8988T (cell line): ENCODE results near the gene KCNC1.

ENCODE experiments used
- DNase-seq: peaks from one replicate; pipeline ENCODE4 v3.0.0; 2011

KCNC1 gene

GRCh38 chr11:17716807-17717206 is 17.8 kb upstream of the KCNC1 start:
- no peak for DNase-seq

- DNase-seq = no peak
Measured at GRCh38 chr11:17718015-17718414, 16.6 kb upstream of the KCNC1 start.

DNA sequence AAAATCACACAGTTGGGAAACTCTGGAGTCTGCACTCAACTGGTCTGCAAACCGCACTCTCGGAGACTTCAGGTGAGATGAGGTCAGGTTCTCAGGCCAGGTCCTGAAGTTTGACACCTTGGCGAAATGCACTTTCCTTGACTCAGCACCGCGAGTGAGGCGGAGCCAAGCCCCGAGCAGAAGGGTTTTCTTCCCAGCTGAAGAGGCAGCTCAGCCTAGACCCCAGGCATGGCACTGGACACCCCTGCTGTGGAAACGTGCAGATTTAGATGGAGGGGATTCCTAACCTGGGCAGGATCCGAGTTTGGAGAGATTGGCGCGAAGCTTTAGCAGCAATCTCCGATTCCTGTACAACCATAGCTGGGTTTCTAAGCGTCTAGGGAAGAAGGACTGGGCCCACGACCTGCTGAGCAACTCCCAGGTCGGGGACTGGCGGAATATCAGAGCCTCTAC is 16.0 kb upstream of the KCNC1 start:
- DNase-seq = no peak

DNA sequence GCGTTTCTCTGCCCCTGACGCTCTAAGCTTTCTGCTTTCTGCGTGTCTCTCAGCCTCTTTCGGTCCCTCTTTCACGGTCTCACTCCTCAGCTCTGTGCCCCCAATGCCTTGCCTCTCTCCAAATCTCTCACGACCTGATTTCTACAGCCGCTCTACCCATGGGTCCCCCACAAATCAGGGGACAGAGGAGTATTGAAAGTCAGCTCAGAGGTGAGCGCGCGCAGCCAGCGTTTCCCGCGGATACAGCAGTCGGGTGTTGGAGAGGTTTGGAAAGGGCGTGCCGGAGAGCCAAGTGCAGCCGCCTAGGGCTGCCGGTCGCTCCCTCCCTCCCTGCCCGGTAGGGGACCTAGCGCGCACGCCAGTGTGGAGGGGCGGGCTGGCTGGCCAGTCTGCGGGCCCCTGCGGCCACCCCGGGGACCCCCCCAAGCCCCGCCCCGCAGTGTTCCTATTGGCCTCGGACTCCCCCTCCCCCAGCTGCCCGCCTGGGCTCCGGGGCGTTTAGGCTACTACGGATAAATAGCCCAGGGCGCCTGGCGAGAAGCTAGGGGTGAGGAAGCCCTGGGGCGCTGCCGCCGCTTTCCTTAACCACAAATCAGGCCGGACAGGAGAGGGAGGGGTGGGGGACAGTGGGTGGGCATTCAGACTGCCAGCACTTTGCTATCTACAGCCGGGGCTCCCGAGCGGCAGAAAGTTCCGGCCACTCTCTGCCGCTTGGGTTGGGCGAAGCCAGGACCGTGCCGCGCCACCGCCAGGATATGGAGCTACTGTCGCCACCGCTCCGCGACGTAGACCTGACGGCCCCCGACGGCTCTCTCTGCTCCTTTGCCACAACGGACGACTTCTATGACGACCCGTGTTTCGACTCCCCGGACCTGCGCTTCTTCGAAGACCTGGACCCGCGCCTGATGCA is 15.3 kb upstream of the KCNC1 start, which contains the start of gene MYOD1:
MYOD1 (plus strand) TSS at position 544 of the 910 bp plus-strand sequence; CDS start at position 756, 212 bp downstream.
- DNase-seq = no peak

GRCh38 chr11:17719938-17720795 is 14.4 kb upstream of the KCNC1 start:
- no peak for DNase-seq

DNA sequence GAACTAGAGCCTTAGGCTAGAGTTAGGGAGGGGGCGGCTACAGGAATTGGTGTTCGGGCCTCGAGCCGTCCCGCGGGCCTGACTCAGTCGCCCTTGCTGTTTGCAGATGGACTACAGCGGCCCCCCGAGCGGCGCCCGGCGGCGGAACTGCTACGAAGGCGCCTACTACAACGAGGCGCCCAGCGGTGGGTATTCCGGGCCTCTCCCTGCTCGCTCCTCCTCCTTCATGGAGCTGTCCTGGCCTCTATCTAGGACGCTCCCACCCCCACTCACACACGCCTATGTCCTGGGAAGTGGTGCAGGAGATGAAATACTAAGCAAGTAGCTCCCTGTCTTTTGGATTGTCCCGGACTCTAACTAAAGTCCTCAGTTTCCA is 13.8 kb upstream of the KCNC1 start:
- DNase-seq = no peak

- DNase-seq = no peak
Measured at GRCh38 chr11:17721242-17721999, 13.2 kb upstream of the KCNC1 start.

DNA sequence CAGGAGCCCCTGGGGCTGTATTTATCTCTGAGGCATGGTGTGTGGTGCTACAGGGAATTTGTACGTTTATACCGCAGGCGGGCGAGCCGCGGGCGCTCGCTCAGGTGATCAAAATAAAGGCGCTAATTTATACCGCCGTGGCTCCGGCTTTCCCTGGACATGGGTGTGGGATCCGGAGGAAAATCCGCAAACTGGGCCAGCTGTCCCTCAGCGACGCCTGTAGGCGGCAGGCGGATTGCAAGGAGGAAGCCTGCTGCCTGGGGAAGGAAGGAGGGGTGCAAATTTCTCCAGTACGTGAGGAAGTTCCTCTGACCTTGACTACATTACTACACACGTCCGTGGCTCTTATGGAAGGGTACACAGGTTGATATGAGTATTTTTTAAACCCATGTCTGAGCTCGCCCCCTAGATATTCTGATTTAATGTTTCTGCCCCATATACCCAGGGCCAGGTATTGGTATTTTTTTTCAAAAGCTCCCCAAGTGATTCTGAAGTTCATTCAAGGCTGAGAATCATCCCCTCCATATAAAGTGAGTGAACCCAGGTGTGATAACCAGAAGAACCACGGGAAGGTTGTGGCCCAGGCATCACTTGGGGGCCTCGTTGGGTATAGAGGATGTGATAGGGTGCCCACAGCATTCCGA is 12.5 kb upstream of the KCNC1 start:
- DNase-seq = no peak

- no peak for DNase-seq
Measured at GRCh38 chr11:17724020-17724908, 10.3 kb upstream of the KCNC1 start.

DNA sequence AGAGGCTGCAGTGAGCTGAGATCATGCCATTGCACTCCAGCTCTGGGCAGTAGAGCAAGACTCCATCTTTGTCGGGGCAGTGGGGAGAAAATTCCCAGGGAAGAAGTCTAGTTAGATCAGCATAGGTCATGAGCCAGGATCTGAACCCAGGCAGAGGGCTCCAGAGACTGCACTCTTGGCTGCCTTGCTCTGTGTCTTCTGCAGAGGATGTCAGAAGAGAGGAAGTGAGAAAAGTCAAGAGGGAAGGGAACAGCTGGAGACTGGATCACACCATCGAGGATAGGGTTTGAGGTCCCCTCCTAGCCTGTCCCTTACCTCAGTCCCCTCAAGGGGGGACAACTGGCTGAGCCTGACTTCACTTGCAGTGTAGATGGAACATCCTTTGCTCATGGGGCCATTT is 9.4 kb upstream of the KCNC1 start:
- no peak for DNase-seq

DNA sequence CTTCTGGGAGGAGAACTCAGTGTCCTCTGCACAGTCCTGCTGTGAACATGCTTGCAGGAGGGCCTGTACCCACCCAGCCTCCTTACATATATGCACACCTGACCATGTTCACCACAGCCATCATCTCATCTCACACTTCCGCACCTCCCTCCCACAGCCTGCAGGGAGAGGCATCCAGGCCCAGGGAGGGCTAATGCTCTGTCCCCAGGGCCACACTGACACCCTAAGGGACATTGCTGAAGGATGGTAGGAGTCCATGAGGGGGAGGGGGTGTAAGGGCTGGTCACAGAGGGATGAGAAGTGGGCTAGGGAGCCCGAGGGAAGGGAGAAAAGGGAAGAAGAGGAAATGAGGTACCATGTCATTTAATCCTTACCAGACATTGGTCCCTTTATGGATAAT is 4.4 kb upstream of the KCNC1 start:
- DNase-seq = no peak

GRCh38 chr11:17730608-17731462 is 3.7 kb upstream of the KCNC1 start:
- peak; percentile 98 for DNase-seq

DNA sequence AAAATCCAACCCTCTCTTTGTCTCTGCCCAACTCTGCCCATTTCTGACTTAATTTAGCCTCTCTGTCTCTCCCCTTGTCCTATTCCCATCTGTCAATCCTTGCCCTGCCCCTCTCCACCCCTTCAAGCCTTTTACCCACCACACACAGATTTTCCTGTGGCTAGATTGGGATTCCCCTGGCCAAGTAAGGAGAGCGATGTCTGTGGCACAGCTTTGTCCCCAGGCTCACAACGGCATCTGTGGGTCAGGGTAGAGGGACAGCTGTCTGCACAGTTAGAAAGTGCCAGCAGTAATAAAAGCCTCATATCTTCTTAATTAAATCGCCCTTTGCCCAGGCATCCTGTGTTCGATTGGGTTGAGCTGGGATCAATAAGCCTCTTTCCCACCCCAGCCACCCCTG is 1.3 kb upstream of the KCNC1 start:
- no peak for DNase-seq

DNA sequence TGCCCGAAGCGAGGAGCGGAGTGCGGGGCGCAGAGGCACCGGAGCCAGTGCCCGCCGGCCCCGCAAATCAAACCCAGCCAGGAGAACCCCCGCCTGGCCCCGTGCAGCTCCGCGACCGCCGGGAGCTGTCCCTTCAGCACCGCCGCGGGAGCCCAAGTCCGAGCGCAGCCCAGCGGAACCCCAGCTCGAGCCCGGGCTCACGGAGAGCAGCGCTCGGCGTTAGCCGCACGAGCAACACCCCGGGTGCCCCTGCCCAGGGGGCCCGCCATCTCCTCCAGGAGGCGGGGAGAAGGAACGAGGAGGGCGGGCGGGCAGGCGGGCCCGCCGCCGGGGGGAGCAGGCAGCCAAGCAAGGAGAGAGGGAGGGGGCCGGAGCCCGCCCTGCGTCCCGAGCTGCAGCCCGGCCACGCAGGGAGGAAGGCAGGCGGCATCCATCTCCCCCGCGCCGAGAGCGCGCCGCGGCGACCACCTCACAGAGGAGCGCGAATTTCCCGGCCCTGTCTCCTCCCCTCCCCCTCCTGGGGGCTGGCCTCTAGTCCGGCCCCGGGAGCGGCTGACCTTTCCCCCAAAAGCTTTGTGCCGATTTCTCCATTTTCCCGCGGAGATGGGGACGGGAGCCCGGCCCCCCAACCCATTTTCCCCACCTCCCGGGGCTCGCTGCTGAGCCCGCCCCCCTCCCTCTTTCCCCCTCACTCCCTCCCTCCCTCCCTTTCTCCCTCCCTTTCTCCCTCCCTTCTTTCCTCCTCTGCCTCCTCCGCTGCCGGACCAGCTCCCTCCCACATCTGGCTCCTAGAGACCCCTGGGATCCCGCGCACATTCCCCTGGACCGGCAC is 621 bp downstream of the KCNC1 start:
- peak; percentile 95 for DNase-seq

DNA sequence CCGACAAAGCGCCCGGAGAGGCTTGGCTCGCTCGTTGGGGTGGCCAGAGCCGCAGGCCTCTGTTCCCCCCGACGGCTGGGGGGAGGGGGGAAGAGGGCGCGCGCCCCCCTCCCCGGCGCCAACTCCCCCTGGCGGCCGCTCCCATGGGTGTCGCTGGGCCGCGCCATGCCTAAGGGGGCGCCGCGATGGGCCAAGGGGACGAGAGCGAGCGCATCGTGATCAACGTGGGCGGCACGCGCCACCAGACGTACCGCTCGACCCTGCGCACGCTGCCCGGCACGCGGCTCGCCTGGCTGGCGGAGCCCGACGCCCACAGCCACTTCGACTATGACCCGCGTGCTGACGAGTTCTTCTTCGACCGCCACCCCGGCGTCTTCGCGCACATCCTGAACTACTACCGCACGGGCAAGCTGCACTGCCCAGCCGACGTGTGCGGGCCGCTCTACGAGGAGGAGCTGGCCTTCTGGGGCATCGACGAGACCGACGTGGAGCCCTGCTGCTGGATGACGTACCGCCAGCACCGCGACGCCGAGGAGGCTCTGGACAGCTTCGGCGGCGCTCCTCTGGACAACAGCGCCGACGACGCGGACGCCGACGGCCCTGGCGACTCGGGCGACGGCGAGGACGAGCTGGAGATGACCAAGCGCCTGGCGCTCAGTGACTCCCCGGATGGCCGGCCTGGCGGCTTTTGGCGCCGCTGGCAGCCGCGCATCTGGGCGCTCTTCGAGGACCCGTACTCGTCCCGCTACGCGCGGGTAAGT is 1.4 kb downstream of the KCNC1 start:
- DNase-seq = peak; percentile 65

- DNase-seq = no peak
Measured at GRCh38 chr11:17736579-17736893, 2.0 kb downstream of the KCNC1 start.

- DNase-seq = no peak
Measured at GRCh38 chr11:17736930-17737817, 2.6 kb downstream of the KCNC1 start.
